ENCODE measurements around the gene RBM6.

The RBM6 gene

GRCh38 chr3:49924683-49925082, 15.3 kb upstream of the RBM6 start:
- FAIRE-seq = no peak
- no peak for TF ChIP-seq CTCF (IDR thresholded peaks at IDR 0.05; ENCODE audit: insufficient read depth, missing control alignments)
- no peak for DNase-seq (ENCODE audit: insufficient read length, low spot score)

GRCh38 chr3:49925485-49925884, 14.5 kb upstream of the RBM6 start:
- TF ChIP-seq CTCF (IDR thresholded peaks at IDR 0.05; ENCODE audit: insufficient read depth, missing control alignments) = no peak
- FAIRE-seq (no peak), DNase-seq (ENCODE audit: insufficient read length, low spot score) (no peak)

GRCh38 chr3:49926117-49926728, 13.7 kb upstream of the RBM6 start:
- DNase-seq (ENCODE audit: insufficient read length, low spot score) (no peak), FAIRE-seq (no peak)
- TF ChIP-seq CTCF (IDR thresholded peaks at IDR 0.05; ENCODE audit: insufficient read depth, missing control alignments) = no peak

- no peak for FAIRE-seq
- DNase-seq (ENCODE audit: insufficient read length, low spot score) = no peak
- no peak for TF ChIP-seq CTCF (IDR thresholded peaks at IDR 0.05; ENCODE audit: insufficient read depth, missing control alignments)
Measured at GRCh38 chr3:49927798-49928197, 12.2 kb upstream of the RBM6 start.

GRCh38 chr3:49928481-49929017, 11.4 kb upstream of the RBM6 start:
- TF ChIP-seq CTCF (IDR thresholded peaks at IDR 0.05; ENCODE audit: insufficient read depth, missing control alignments) = no peak
- FAIRE-seq (no peak), DNase-seq (ENCODE audit: insufficient read length, low spot score) (no peak)

- peak; percentile 12 for TF ChIP-seq CTCF (IDR thresholded peaks at IDR 0.05; ENCODE audit: insufficient read depth, missing control alignments)
- DNase-seq (ENCODE audit: insufficient read length, low spot score) (peak; percentile 43), FAIRE-seq (no peak)
Measured at GRCh38 chr3:49929291-49930167, 10.4 kb upstream of the RBM6 start, which contains the start of gene MON1A. TSS of gene MON1A (minus strand) at chr3:49929811. CDS start at chr3:49913346, 16,465 bp downstream.
